Aorta (tissue), 5 donors: ENCODE data around the gene CAMK2D. TPM values are rescaled to one million over a fixed set of nuclear protein-coding genes. Genes with fewer than 3 reads are reported as not detected.

Source experiments
- ATAC-seq: fragments of 200-7000 bp; cut with Tn5 transposase; one replicate; pipeline ENCODE4 v1.9.1; 2022; ENCODE audit warnings: moderate library complexity; ENCODE audit not compliant: low FRiP score
- DNase-seq, 2 donors: peaks; one replicate each; pipeline ENCODE4 v3.0.0-alpha.2; 2020
- H3K27ac ChIP-seq, 2 donors: one replicate each; pipeline ENCODE4 v1.5.1; 2013; ENCODE audit warnings: low read length in 2 of 2, mild to moderate bottlenecking in 2 of 2, moderate library complexity in 2 of 2, control low read depth in 1 of 2, inconsistent platforms in 1 of 2, low read depth in 1 of 2
- H3K27me3 ChIP-seq, 2 donors: one replicate each; pipeline ENCODE4 v1.6.1; 2013; ENCODE audit warnings: control low read depth in 1 of 2, low read length in 1 of 2, mild to moderate bottlenecking in 1 of 2, moderate library complexity in 1 of 2; ENCODE audit not compliant: insufficient read depth in 2 of 2, control insufficient read depth in 1 of 2
- H3K36me3 ChIP-seq, 2 donors: one replicate each; pipeline ENCODE4 v1.6.1; 2013; ENCODE audit warnings: control low read depth in 1 of 2, low read length in 1 of 2, mild to moderate bottlenecking in 1 of 2; ENCODE audit not compliant: insufficient read depth in 2 of 2, control insufficient read depth in 1 of 2
- H3K4me1 ChIP-seq, 2 donors: one replicate each; pipeline ENCODE4 v1.6.1; 2013; ENCODE audit warnings: low read length in 2 of 2, control low read depth in 1 of 2, mild to moderate bottlenecking in 1 of 2, moderate library complexity in 1 of 2; ENCODE audit not compliant: insufficient read depth in 2 of 2, control insufficient read depth in 1 of 2
- H3K4me3 ChIP-seq, 2 donors: one replicate each; pipeline ENCODE4 v1.5.1; 2013; ENCODE audit warnings: low read length in 2 of 2, control low read depth in 1 of 2, mild to moderate bottlenecking in 1 of 2
- H3K9me3 ChIP-seq: one replicate; pipeline ENCODE4 v1.6.1; 2013; ENCODE audit warnings: mild to moderate bottlenecking, low read length; ENCODE audit not compliant: control insufficient read depth
- WGBS, 2 donors: extraction: QIAGEN DNeasy Blood & Tissue Kit; methylation state at CpG; one replicate each; pipeline ENCODE4 v1.1.7; 2013; 5-methylcytosine and 5-hydroxymethylcytosine counted together
- intact Hi-C, 2 donors: fragments of 100-400 bp; cut with DNase I; formaldehyde crosslinking; loops; one replicate each; pipeline versions ENCODE4 v1.14.2 to v1.15.0; 2022
- polyA plus RNA-seq, 2 donors: library from polyadenylated mRNA; stranded (reverse); fragments of 200-250 nt; gene quantifications; one replicate each; pipeline ENCODE4 v1.2.3, GENCODE V29; 2013
- total RNA-seq, 2 donors: library from RNA; stranded (reverse); fragmentation: NEBNext Ultra II Directional; extraction: Animal tissue kit (Norgen Biotek cat#: 25700); gene quantifications; one replicate each; pipeline ENCODE4 v1.2.1, GENCODE V29; 2021
- donor health status: healthy with polysubstance abuse.
- donor health status: Bipolar disorder and iron deficiency.
- donor health status: DM: no; HTN: no; CAD: no.
- donor health status: DM: no; HTN: no; CAD: no.
- donor health status: DM: yes; HTN: yes; CAD: no.

CAMK2D gene
- total and polyA plus RNA-seq, 4 donors = 18.7 to 71.8 (median 37.7) TPM

DNA sequence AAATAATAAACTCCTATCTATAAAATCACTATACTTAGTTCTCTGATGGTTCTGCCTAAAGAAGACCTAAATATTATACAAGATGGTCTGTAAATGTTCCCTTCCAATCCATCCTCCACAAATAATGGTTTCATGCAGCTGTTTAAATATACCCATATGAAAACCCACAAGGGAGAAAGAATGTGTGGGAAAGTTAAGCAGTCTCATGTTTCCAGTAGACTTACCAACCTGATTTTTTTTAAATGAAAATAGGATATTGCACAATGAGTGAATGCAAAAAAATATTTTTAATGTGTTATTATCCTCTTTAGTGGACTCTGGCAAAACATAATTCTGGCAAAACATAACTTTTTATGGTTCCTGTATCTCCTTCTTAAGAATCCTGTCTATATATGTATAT is 23.3 kb downstream of the CAMK2D start:
- intact Hi-C loops = no loop called here
- Histone ChIP-seq H3K36me3 (no peaks in the 10 kb centered on the region), H3K4me3 (no peak overlapping the region), H3K9me3 (no peaks in the 10 kb centered on the region), H3K27me3 (no peaks in the 10 kb centered on the region), H3K27ac (no peak overlapping the region), H3K4me1 (peaks cover 2% of the 10 kb centered on the region in 2 donors)
- DNase-seq (no peak), ATAC-seq (peak; percentile 42)

DNA sequence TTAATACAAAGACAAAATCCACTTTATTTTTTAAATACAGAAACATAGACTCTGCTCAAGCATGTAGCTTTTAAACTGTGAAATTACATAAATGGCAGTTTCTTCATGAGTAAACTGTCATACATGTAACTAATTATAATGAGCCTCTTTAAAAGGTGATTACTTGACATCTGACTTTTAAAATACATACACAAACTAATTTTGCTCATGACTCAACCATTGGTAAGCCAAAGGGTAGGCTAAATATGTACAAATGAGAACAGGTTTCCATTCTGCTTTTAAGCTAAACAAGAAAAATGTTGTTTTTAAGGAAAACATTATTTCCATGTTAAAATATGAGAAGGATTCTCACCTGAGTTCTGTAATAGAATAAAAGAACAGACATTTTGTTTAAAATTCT is 27.9 kb downstream of the CAMK2D start:
- DNase-seq (no peak), ATAC-seq (no peak)
- Histone ChIP-seq H3K9me3 (no peaks in the 10 kb centered on the region), H3K4me1 (no peaks in the 10 kb centered on the region), H3K36me3 (no peaks in the 10 kb centered on the region), H3K27ac (no peak overlapping the region), H3K4me3 (no peak overlapping the region), H3K27me3 (no peaks in the 10 kb centered on the region)
- intact Hi-C loops = no loop called here

DNA sequence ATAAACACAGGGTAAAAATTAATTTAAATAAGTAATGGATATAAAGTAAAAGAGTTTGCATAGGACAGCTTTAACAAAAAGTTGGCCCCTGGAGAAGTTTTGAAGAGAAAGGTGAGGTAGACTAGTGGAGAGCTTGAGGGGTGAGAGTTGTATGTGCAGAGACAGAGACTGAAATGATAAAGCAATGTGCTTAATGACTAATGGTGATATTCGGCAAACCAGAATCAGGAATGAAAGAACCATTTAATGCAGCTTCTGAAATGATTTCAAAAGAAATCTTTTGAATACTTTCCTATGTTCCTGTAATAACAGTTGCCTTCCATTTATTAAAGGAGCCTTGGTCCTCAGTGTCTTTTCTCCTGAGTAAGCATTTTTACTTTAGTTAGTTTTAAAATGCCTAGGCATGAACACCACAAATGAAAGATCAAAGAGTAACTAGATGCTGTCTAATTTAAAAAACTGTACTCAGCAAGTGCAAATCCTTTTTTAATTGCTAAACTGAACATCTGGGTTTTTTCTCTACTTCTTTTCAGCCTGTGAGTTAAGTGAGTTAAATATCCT is 28.5 kb downstream of the CAMK2D start:
- ATAC-seq = no peak
- no peak overlapping the region for H3K27ac ChIP-seq
- H3K27me3 ChIP-seq = no peaks in the 10 kb centered on the region
- no peaks in the 10 kb centered on the region for H3K4me1 ChIP-seq
- no peak overlapping the region for H3K4me3 ChIP-seq
- H3K36me3 ChIP-seq = no peaks in the 10 kb centered on the region
- H3K9me3 ChIP-seq = no peaks in the 10 kb centered on the region
- DNase-seq = no peak
- WGBS, 2 donors = 35 to 46% methylated on average over 1 of the region's 1 CpG
- intact Hi-C loops = no loop called here

DNA sequence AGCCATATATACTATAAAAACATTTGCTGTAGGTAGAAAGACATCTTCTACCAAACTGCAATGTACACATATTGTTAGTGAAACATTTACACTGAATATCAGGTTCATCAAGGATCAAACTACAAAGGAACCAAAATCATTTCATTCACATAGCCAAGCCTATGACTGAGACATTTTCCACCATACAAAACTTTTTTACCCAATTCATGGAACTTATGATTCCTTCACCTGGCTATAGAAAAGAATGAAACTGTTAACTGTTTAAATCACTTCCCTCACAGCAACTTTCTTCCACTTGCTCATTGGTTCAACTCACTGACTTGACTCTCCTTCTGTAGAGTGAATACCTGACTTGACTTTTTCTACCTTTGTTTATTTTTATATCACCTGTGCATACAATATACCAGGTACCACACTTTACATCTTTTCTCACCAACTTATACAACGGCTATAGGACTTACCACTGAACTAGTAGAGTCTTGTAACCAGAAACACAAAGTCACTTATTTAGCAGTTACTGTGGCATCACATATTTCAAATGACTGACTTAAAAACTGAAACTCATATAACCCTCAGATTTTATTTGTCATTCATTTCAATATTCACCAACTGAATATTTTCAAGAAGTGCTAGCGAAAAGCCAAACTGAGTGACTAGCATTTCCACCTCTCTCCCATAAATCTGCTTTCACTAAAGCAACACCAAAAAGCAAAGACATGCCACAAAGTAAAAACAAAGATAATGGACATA is 30.9 kb downstream of the CAMK2D start:
- H3K4me3 ChIP-seq = no peak overlapping the region
- no peaks in the 10 kb centered on the region for H3K9me3 ChIP-seq
- WGBS, 2 donors = 98 to 99% methylated on average over 2 of the region's 2 CpGs
- no peaks in the 10 kb centered on the region for H3K27me3 ChIP-seq
- intact Hi-C loops = no loop called here
- H3K4me1 ChIP-seq = peaks cover 0 to 3% of the 10 kb centered on the region in 2 donors
- DNase-seq (no peak), ATAC-seq (no peak)
- no peaks in the 10 kb centered on the region for H3K36me3 ChIP-seq
- no peak overlapping the region for H3K27ac ChIP-seq

DNA sequence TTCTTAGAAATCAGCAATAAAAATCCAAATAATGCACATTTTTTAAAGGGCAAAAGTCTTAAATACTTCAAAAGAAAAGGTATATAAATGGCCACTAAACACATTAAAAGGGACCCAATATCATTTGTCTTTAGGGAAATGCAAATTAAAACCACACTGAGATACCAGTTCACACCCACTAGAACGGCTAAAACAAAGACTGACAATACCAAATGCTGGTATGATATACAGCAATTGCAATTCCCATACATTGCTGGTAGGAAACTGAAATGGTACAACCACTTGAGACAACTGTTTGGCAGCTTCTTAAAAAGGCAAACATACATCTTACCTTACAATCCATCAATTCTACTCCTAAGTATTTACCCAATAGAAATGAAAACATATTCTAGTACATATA is 33.7 kb downstream of the CAMK2D start:
- no peaks in the 10 kb centered on the region for H3K9me3 ChIP-seq
- DNase-seq (no peak), ATAC-seq (no peak)
- 92 to 95% methylated on average over 1 of the region's 1 CpG for WGBS, 2 donors
- H3K27me3 ChIP-seq = no peaks in the 10 kb centered on the region
- no peaks in the 10 kb centered on the region for H3K36me3 ChIP-seq
- H3K27ac ChIP-seq = no peak overlapping the region
- H3K4me3 ChIP-seq = no peak overlapping the region
- intact Hi-C loops = no loop called here
- peaks cover 0 to 3% of the 10 kb centered on the region in 2 donors for H3K4me1 ChIP-seq

DNA sequence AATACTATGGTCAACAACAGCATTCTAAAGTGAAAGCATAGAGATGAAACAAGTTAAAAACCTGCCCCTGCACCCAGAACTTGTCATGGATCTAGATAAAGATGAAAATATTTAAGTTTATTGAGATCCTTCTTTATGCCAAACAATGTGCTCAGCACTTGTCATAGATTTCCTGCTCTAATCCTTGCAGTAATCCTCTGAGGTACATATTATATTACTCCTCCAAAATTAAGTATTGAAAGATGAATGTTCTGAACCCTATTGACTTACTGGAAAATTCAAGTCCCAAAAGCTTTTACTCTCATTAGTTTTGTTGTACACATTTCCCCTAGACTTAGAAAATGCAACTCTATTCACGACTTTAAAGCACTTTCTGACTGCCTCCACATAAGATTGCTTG is 35.6 kb downstream of the CAMK2D start:
- Histone ChIP-seq H3K9me3 (no peaks in the 10 kb centered on the region), H3K4me1 (peaks cover 0 to 3% of the 10 kb centered on the region in 2 donors), H3K4me3 (no peak overlapping the region), H3K27me3 (no peaks in the 10 kb centered on the region), H3K27ac (no peak overlapping the region), H3K36me3 (no peaks in the 10 kb centered on the region)
- no peak for ATAC-seq
- intact Hi-C loops = no loop called here
- 80 to 87% methylated on average over 1 of the region's 1 CpG for WGBS, 2 donors
- DNase-seq = no peak

DNA sequence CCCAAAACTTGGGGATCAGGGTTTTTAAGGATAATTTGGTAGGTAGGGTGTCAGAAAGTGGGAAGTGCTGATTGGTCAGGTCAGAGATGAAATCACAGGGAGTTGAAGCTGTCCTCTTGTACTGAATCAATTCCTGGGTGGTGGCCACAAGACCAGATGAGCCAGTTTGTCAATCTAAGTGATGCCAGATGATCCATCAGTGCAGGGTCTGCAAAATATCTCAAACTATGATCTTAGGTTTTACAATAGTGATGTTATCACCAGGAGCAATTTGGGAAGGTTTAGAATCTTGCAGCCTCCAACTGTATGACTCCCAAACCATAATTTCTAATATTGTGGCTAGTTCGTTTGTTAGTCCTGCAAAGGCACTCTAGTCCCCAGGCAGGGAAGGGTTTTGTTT is 43.3 kb downstream of the CAMK2D start:
- Histone ChIP-seq H3K4me3 (no peak overlapping the region), H3K4me1 (no peaks in the 10 kb centered on the region), H3K27me3 (no peaks in the 10 kb centered on the region), H3K27ac (no peak overlapping the region), H3K36me3 (no peaks in the 10 kb centered on the region), H3K9me3 (no peaks in the 10 kb centered on the region)
- DNase-seq = no peak
- no peak for ATAC-seq
- WGBS, 2 donors = 96% methylated on average over 1 of the region's 1 CpG
- intact Hi-C loops = no loop called here

DNA sequence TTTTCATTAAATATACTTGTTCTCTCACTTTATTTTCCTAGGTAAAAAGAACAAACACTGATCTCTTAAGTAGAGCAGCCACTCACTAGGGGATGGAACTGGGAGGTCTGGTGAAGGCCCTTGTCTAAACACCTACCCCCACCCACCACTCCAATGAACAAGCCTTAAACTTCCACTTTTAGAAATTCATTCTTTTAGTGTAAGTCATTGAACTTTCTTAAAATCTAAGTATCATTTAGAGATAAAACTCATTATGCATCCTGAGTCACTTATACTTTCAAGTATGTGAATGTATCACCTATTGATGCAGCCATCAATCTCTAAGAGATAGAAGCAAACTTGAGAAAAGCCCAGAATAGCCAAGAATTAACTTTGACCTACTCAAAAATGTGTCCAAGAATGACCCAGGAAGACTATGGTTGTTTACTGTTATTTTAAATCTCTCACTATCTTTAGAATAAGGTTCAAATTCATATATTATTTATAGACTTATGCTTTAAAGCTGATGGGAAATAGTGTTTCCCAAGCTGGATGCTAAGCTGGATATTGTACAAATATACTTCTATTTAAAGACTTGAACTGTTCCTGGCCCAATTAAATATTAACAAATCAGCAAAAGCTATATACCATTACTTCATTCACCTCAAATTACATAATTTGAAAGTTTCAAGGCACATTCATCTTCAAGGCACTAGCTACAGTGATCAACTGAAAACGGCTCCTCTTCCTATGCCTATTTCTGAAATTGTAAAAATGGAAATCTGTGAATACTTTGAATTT is 49.5 kb downstream of the CAMK2D start:
- Histone ChIP-seq H3K4me1 (peaks cover 0 to under 1% of the 10 kb centered on the region in 2 donors), H3K27ac (no peak overlapping the region), H3K36me3 (no peaks in the 10 kb centered on the region), H3K9me3 (no peaks in the 10 kb centered on the region), H3K27me3 (no peaks in the 10 kb centered on the region), H3K4me3 (no peak overlapping the region)
- no peak for ATAC-seq
- intact Hi-C loops = no loop called here
- WGBS, 2 donors = 84 to 92% methylated on average over 1 of the region's 1 CpG
- no peak for DNase-seq

DNA sequence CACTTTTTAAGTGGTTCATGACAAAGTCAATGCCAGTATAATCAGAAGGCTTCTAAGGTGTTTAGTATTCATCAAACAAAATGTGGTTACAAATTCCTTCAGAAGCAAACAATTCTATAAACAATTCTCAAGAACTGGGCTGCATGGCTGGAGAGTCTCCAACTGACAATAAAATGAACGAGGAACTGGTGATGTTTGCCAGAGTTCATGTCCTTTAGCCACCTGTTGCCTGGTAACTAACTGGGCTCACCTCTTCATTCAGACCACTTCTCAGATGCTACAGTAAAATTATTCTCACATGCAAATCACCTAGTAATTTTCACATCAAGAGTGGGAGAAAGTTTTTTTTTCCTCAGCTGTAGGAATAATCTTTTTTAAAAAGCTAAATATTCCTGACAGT is 53.3 kb downstream of the CAMK2D start:
- no peak overlapping the region for H3K27ac ChIP-seq
- H3K36me3 ChIP-seq = no peaks in the 10 kb centered on the region
- peaks cover 0 to 3% of the 10 kb centered on the region in 2 donors for H3K4me1 ChIP-seq
- ATAC-seq = no peak
- no peak overlapping the region for H3K4me3 ChIP-seq
- intact Hi-C loops = no loop called here
- no peaks in the 10 kb centered on the region for H3K27me3 ChIP-seq
- 0 to 9% methylated on average over 1 of the region's 1 CpG for WGBS, 2 donors
- no peaks in the 10 kb centered on the region for H3K9me3 ChIP-seq
- DNase-seq = no peak
